Measurements from ENCODE around the gene LRRTM1.

LRRTM1 gene

GRCh38 chr2:80302001-80302313 is 2.6 kb downstream of the LRRTM1 start:
- no peaks in the 10 kb centered on the region for H3K27me3 ChIP-seq (replicated peaks; ENCODE audit: control insufficient read depth, insufficient read depth, low read length)
- H3K36me3 ChIP-seq (ENCODE audit: control insufficient read depth, insufficient read depth, low read length) = no peaks in the 10 kb centered on the region
- no peak for TF ChIP-seq CTCF (IDR thresholded peaks at IDR 0.05; ENCODE audit: insufficient read depth, low read length, poor library complexity, severe bottlenecking)
- no peak overlapping the region for H3K4me3 ChIP-seq (replicated peaks; ENCODE audit: low read depth, low read length)
- DNase-seq (ENCODE audit: extremely low read depth, insufficient read length) = no peak

- Histone ChIP-seq H3K36me3 (ENCODE audit: control insufficient read depth, insufficient read depth, low read length) (no peaks in the 10 kb centered on the region), H3K4me3 (replicated peaks; ENCODE audit: low read depth, low read length) (no peak overlapping the region), H3K27me3 (replicated peaks; ENCODE audit: control insufficient read depth, insufficient read depth, low read length) (no peaks in the 10 kb centered on the region)
- TF ChIP-seq CTCF (IDR thresholded peaks at IDR 0.05; ENCODE audit: insufficient read depth, low read length, poor library complexity, severe bottlenecking) = no peak
- no peak for DNase-seq (ENCODE audit: extremely low read depth, insufficient read length)
Observed at GRCh38 chr2:80300954-80301353, 3.6 kb downstream of the LRRTM1 start.

GRCh38 chr2:80300346-80300745 is 4.2 kb downstream of the LRRTM1 start:
- Histone ChIP-seq H3K4me3 (replicated peaks; ENCODE audit: low read depth, low read length) (no peak overlapping the region), H3K36me3 (ENCODE audit: control insufficient read depth, insufficient read depth, low read length) (no peaks in the 10 kb centered on the region), H3K27me3 (replicated peaks; ENCODE audit: control insufficient read depth, insufficient read depth, low read length) (no peaks in the 10 kb centered on the region)
- TF ChIP-seq CTCF (IDR thresholded peaks at IDR 0.05; ENCODE audit: insufficient read depth, low read length, poor library complexity, severe bottlenecking) = no peak
- no peak for DNase-seq (ENCODE audit: extremely low read depth, insufficient read length)

- TF ChIP-seq CTCF (IDR thresholded peaks at IDR 0.05; ENCODE audit: insufficient read depth, low read length, poor library complexity, severe bottlenecking) = no peak
- Histone ChIP-seq H3K4me3 (replicated peaks; ENCODE audit: low read depth, low read length) (no peak overlapping the region), H3K27me3 (replicated peaks; ENCODE audit: control insufficient read depth, insufficient read depth, low read length) (no peaks in the 10 kb centered on the region), H3K36me3 (ENCODE audit: control insufficient read depth, insufficient read depth, low read length) (no peaks in the 10 kb centered on the region)
- no peak for DNase-seq (ENCODE audit: extremely low read depth, insufficient read length)
Observed at GRCh38 chr2:80299661-80300060, 4.9 kb downstream of the LRRTM1 start.

- H3K36me3 ChIP-seq (ENCODE audit: control insufficient read depth, insufficient read depth, low read length) = no peaks in the 10 kb centered on the region
- DNase-seq (ENCODE audit: extremely low read depth, insufficient read length) = no peak
- H3K4me3 ChIP-seq (replicated peaks; ENCODE audit: low read depth, low read length) = no peak overlapping the region
- H3K27me3 ChIP-seq (replicated peaks; ENCODE audit: control insufficient read depth, insufficient read depth, low read length) = no peaks in the 10 kb centered on the region
- TF ChIP-seq CTCF (IDR thresholded peaks at IDR 0.05; ENCODE audit: insufficient read depth, low read length, poor library complexity, severe bottlenecking) = no peak
Observed at GRCh38 chr2:80298954-80299353, 5.6 kb downstream of the LRRTM1 start.

GRCh38 chr2:80293039-80293438 is 11.5 kb downstream of the LRRTM1 start:
- no peak for DNase-seq (ENCODE audit: extremely low read depth, insufficient read length)
- H3K27me3 ChIP-seq (replicated peaks; ENCODE audit: control insufficient read depth, insufficient read depth, low read length) = no peaks in the 10 kb centered on the region

More at GRCh38 chr2:80293039-80293438, 11.5 kb downstream of the LRRTM1 start:
- H3K4me3 ChIP-seq (replicated peaks; ENCODE audit: low read depth, low read length) = no peak overlapping the region
- TF ChIP-seq CTCF (IDR thresholded peaks at IDR 0.05; ENCODE audit: insufficient read depth, low read length, poor library complexity, severe bottlenecking) = no peak
- H3K36me3 ChIP-seq (ENCODE audit: control insufficient read depth, insufficient read depth, low read length) = no peaks in the 10 kb centered on the region

All from GM06990 (cell line).